ENCODE data around the gene FAM193A.
"Not testable (repeated sequence)": the region's sequence is repeated elsewhere in the genome, so short reads cannot be mapped to it uniquely, and the experiment has no call there.

Gene FAM193A

GRCh38 chr4:2750719-2751605 lies 214.5 kb downstream of the FAM193A start:
- no peak for DNase-seq (ENCODE audit: low read depth in 2 of 2)

GRCh38 chr4:2753436-2753835 lies 217.0 kb downstream of the FAM193A start:
- no peak for DNase-seq (ENCODE audit: low read depth in 2 of 2)

- no peak for DNase-seq (ENCODE audit: low read depth in 2 of 2)
Measured at GRCh38 chr4:2754848-2755819, 218.7 kb downstream of the FAM193A start.

- DNase-seq (ENCODE audit: low read depth in 2 of 2), result peak; percentile 70 to 78
Measured at GRCh38 chr4:2755821-2756690, 219.6 kb downstream of the FAM193A start, which contains the start of gene TNIP2. Gene TNIP2, minus strand, starts transcription at chr4:2756336. Its CDS starts 47 bp downstream, at chr4:2756289.

GRCh38 chr4:2756691-2757350 lies 220.4 kb downstream of the FAM193A start:
- DNase-seq (ENCODE audit: low read depth in 2 of 2), result no peak

GRCh38 chr4:2757426-2757825 lies 221.0 kb downstream of the FAM193A start:
- no peak for DNase-seq (ENCODE audit: low read depth in 2 of 2)

- DNase-seq (ENCODE audit: low read depth in 2 of 2), result no peak
Measured at GRCh38 chr4:2761035-2761923, 224.8 kb downstream of the FAM193A start.

GRCh38 chr4:2762048-2762447 lies 225.6 kb downstream of the FAM193A start:
- no peak for DNase-seq (ENCODE audit: low read depth in 2 of 2)

GRCh38 chr4:2762486-2763370 lies 226.3 kb downstream of the FAM193A start:
- DNase-seq (ENCODE audit: low read depth in 2 of 2), result not testable (repeated sequence)

- no peak for DNase-seq (ENCODE audit: low read depth in 2 of 2)
Measured at GRCh38 chr4:2763511-2763967, 227.1 kb downstream of the FAM193A start.

- DNase-seq (ENCODE audit: low read depth in 2 of 2), result no peak
Measured at GRCh38 chr4:2765832-2766526, 229.5 kb downstream of the FAM193A start.

GRCh38 chr4:2767046-2767704 lies 230.7 kb downstream of the FAM193A start:
- no peak for DNase-seq (ENCODE audit: low read depth in 2 of 2)

- DNase-seq (ENCODE audit: low read depth in 2 of 2), result no peak
Measured at GRCh38 chr4:2767705-2768074, 231.2 kb downstream of the FAM193A start.

GRCh38 chr4:2768124-2768523 lies 231.7 kb downstream of the FAM193A start:
- no peak for DNase-seq (ENCODE audit: low read depth in 2 of 2)

GRCh38 chr4:2768921-2769336 lies 232.5 kb downstream of the FAM193A start:
- no peak for DNase-seq (ENCODE audit: low read depth in 2 of 2)

- no peak for DNase-seq (ENCODE audit: low read depth in 2 of 2)
Measured at GRCh38 chr4:2771264-2771663, 234.8 kb downstream of the FAM193A start.

- DNase-seq (ENCODE audit: low read depth in 2 of 2), result not testable (repeated sequence)
Measured at GRCh38 chr4:2780643-2781042, 244.2 kb downstream of the FAM193A start.
